Neutrophil (primary cell): ENCODE data around the gene DGLUCY.
"Not testable (repeated sequence)": the region's sequence is repeated elsewhere in the genome, so short reads cannot be mapped to it uniquely, and the experiment has no call there.

ENCODE experiments used
- H3K27ac ChIP-seq: fragments of 200-600 bp; sonication (generic); 2 replicates; pipeline ENCODE4 v1.5.1; 2016; ENCODE audit warnings: mild to moderate bottlenecking, moderate library complexity
- H3K27me3 ChIP-seq: fragments of 200-600 bp; sonication (generic); 2 replicates; pipeline ENCODE4 v1.6.0; 2016; ENCODE audit warnings: mild to moderate bottlenecking
- H3K36me3 ChIP-seq: fragments of 200-600 bp; sonication (generic); 2 replicates; pipeline ENCODE4 v1.5.1; 2017
- H3K4me1 ChIP-seq, 2 experiments: fragments of 200-600 bp in 1 of 2; sonication (generic) in 1 of 2; 1 replicate in 1 of 2; 2 replicates in 1 of 2; pipeline versions ENCODE4 v1.5.1 to v1.6.1; 2013 to 2016; ENCODE audit warnings: low read depth in 1 of 2, low read length in 1 of 2, mild to moderate bottlenecking in 1 of 2, moderate library complexity in 1 of 2; ENCODE audit not compliant: control insufficient read depth in 1 of 2, insufficient read depth in 1 of 2
- H3K4me3 ChIP-seq, 2 experiments: fragments of 200-600 bp in 1 of 2; sonication (generic) in 1 of 2; 1 replicate in 1 of 2; 2 replicates in 1 of 2; pipeline ENCODE4 v1.5.1; 2013 to 2016; ENCODE audit warnings: low read depth in 1 of 2, low read length in 1 of 2, mild to moderate bottlenecking in 1 of 2, moderate library complexity in 1 of 2
- H3K9me3 ChIP-seq: fragments of 200-600 bp; sonication (generic); 2 replicates; pipeline ENCODE4 v1.5.1; 2016
- CTCF ChIP-seq: fragments of 200-600 bp; sonication (generic); IDR thresholded peaks from 2 replicates; pipeline ENCODE4 v1.5.1; 2016; ENCODE audit warnings: antibody characterized with exemption

The DGLUCY gene

GRCh38 chr14:91173904-91174303, 60.0 kb downstream of the DGLUCY start:
- no peak for TF ChIP-seq CTCF
- Histone ChIP-seq H3K4me1 (peaks cover 0 to 4% of the 10 kb centered on the region in 2 experiments), H3K27ac (no peak overlapping the region), H3K4me3 (no peak overlapping the region), H3K27me3 (no peaks in the 10 kb centered on the region), H3K36me3 (peaks cover 99% of the 10 kb centered on the region), H3K9me3 (no peaks in the 10 kb centered on the region)

- Histone ChIP-seq H3K4me1 (peaks cover 0 to 4% of the 10 kb centered on the region in 2 experiments), H3K9me3 (no peaks in the 10 kb centered on the region), H3K36me3 (peaks cover 97% of the 10 kb centered on the region), H3K27me3 (no peaks in the 10 kb centered on the region), H3K27ac (no peak overlapping the region), H3K4me3 (no peak overlapping the region)
- no peak for TF ChIP-seq CTCF
These were observed 61.7 kb downstream of the DGLUCY start for GRCh38 chr14:91175291-91176201.

GRCh38 chr14:91177073-91178034, 63.5 kb downstream of the DGLUCY start:
- Histone ChIP-seq H3K36me3 (peaks cover 96% of the 10 kb centered on the region), H3K27ac (peak overlapping the region; percentile 21), H3K4me3 (no peak overlapping the region), H3K9me3 (no peaks in the 10 kb centered on the region), H3K4me1 (peaks cover 0 to 4% of the 10 kb centered on the region in 2 experiments), H3K27me3 (no peaks in the 10 kb centered on the region)
- peak; percentile 61 for TF ChIP-seq CTCF

DNA sequence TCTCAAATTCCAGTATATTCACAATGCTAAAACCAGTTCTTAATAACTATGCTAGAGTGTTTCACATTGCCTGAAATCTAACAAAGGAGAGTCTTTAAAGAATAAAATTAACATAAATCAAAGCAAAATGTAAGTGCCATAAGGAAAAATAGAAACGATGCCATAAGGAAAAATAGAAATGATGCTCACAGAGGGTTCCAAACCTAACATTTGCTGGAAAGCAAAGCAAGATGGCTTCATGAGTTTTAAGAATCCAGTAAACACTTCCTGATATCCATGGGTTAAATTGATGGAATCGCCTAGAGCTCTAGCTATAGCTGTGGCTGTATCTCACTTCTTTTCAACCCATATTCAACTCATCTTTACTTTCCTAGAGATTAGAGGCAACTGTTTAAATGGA, 66.7 kb downstream of the DGLUCY start:
- Histone ChIP-seq H3K4me1 (peaks cover 0 to 4% of the 10 kb centered on the region in 2 experiments), H3K9me3 (peaks cover 3% of the 10 kb centered on the region), H3K4me3 (no peak overlapping the region), H3K36me3 (peaks cover 95% of the 10 kb centered on the region), H3K27me3 (no peaks in the 10 kb centered on the region), H3K27ac (no peak overlapping the region)
- TF ChIP-seq CTCF: no peak

GRCh38 chr14:91182753-91183152, 68.9 kb downstream of the DGLUCY start:
- peaks cover 95% of the 10 kb centered on the region for H3K36me3 ChIP-seq
- not testable (repeated sequence) for H3K27ac ChIP-seq, H3K27me3 ChIP-seq, H3K4me3 ChIP-seq, H3K9me3 ChIP-seq, H3K4me1 ChIP-seq
